GM18519 (cell line): ENCODE results near the gene S1PR3.

Experiments
- ATAC-seq: cut with Tn5 transposase; IDR thresholded peaks from one replicate; pipeline ENCODE4 v1.9.1; 2021; ENCODE audit warnings: mild to moderate bottlenecking, moderate library complexity; ENCODE audit not compliant: unreplicated experiment, low FRiP score

S1PR3 gene

DNA sequence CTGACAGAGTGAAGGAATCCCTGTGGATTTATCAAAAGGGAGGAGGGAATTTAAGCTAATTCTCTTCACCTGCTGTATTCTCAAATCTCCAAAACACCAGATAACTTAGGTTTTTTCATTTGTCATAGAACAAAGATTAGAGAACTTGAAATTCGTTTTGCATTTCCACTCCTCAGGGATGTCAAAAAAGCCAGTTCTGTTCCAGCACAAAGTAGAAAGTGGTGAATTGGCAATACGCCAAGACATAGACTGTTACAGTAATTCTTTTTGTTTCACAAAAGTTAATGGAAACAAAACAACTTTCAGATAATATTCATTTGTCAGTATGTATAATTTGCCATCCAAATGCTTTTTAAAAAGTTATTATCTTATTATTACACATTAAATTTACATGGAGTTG, 15.0 kb downstream of the S1PR3 start:
- no peak for ATAC-seq

GRCh38 chr9:89006996-89007967, 16.0 kb downstream of the S1PR3 start:
- ATAC-seq, result no peak

GRCh38 chr9:89008055-89008743, 16.9 kb downstream of the S1PR3 start:
- ATAC-seq, result no peak

- ATAC-seq, result no peak
Observed at GRCh38 chr9:89008744-89009545, 17.7 kb downstream of the S1PR3 start.

DNA sequence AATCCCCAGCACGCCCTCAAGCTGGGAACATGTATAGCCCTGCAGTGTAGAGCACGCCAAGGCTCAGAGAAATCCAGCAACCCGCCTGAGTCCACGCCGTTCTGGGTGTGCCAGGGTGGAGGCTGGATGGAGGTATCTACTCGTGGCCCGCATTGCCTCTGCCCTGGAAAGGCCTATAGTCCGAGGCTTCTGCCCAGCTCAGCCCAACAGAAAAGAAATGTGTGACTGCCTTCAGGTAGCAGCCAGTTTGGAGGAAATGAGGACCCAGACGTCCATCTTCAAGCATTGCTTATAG, 18.2 kb downstream of the S1PR3 start:
- no peak for ATAC-seq

- no peak for ATAC-seq
Observed at GRCh38 chr9:89010056-89010455, 18.8 kb downstream of the S1PR3 start.

- no peak for ATAC-seq
Observed at GRCh38 chr9:89010526-89011111, 19.4 kb downstream of the S1PR3 start.

DNA sequence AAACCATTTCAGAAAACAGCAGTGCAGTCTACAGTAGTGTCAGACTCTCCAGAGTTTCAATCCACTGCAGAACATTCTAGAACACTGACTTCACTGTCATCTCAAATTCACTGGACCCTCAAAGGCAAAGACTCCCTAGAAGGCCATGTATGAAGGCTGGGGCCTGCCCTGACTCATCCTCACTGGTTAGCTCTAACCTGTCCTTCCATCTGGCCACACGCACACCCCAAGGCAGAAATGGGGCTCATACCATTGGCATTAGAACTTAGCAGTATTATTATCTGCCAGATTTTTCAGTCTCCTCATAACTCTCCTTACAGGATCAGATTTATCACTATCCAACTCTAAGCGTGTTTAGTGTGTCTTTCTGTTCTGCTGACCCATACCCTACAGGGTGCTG, 20.4 kb downstream of the S1PR3 start:
- ATAC-seq, result no peak

- no peak for ATAC-seq
Observed at GRCh38 chr9:89012294-89013042, 21.2 kb downstream of the S1PR3 start.

- ATAC-seq, result no peak
Observed at GRCh38 chr9:89013660-89014059, 22.4 kb downstream of the S1PR3 start.

DNA sequence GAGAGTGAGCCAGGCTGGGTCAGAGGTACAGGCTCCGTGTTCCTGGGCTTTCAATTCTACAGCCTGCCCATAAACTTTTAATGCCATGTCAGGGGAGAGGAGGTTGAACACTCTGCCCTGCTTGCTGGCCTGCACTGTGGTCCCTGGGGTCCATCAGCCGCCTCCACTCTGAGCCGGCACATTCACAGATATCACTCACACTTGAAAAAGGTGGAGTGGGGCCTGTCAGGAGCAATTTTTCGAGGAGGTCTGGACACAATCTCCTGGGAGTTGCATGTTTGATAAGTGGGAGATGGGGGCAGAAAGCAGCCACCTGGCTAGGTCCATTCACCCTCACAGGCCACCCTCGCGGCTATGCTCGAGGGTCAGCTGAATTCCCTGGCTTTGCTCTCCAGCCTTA, 22.9 kb downstream of the S1PR3 start:
- no peak for ATAC-seq

DNA sequence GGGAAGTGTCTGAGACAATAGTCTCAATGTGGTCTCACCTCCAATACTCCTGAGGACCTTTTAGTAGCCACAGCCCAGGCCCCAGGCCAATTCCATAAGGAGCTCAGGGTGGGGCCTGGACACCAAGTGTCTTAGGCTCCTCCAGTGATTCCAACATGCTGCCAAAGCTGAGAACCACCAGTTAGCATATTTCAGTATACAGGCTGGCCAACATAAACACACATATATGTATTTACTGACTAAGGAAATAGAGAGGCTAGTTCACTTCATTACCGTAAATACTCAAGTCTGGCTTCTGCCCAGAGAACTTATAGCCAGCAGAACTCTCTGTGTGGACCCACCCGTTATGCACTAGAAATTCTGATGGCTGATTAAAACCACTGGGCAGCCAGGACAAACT, 24.1 kb downstream of the S1PR3 start:
- no peak for ATAC-seq

- ATAC-seq, result no peak
Observed at GRCh38 chr9:89020754-89021153, 29.5 kb downstream of the S1PR3 start.

- no peak for ATAC-seq
Observed at GRCh38 chr9:89021154-89021803, 30.0 kb downstream of the S1PR3 start.

DNA sequence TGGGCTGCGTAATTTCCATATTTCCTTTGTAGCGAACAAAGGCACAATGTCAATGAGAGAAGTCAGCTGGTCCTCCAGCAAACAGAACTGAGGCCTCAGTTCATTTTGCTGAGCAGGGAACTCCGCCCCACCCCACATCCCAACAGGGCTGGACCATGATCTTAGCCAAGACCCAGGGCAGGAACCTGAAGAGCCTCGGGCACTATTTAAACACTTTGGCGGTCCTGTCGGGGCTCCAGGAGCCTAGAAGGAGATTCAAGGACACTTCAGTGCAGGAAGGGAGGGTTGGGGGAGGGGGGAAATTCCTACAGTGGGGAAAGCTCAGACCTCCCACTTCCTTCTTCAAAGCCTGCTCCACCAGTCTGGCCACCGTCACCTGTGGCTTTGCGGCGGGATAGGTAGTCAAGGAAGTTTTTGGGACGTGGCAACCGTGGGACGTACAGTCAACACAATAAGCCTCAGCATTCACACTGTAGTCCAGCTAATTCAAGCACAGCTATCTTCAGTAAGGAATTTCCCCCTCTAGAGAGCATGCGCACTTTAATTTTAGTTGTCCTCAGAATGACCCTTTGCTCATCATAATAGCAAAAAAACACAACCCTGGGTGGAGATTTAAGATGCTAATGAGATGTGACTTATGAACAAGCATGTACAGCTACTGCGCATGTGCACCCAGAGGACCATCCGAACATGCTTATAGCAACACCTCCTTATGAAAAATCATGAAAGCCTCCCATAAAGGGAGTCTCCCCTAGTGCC, 30.9 kb downstream of the S1PR3 start:
- no peak for ATAC-seq

GRCh38 chr9:89022902-89023301, 31.6 kb downstream of the S1PR3 start:
- no peak for ATAC-seq

DNA sequence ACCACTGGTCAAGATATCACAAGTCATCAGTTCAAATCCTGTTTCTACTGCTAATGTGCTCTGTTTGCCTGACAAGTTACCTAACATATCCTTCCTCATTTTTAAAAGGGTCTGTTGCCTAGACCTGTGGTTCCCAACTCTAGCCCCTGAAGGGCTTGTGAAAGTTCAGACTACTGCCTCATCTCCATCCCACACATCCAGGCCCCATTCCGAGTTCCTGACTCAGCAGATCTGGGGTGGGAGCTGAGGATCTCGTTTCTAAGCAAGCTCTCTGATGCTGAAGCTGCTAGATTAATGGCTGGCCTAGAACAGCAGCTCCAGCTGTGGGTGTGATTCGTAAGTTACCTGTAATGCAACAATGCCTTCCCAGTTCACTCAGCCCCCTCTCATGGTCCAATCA, 32.5 kb downstream of the S1PR3 start:
- ATAC-seq, result no peak

- no peak for ATAC-seq
Observed at GRCh38 chr9:89024727-89025126, 33.5 kb downstream of the S1PR3 start.

DNA sequence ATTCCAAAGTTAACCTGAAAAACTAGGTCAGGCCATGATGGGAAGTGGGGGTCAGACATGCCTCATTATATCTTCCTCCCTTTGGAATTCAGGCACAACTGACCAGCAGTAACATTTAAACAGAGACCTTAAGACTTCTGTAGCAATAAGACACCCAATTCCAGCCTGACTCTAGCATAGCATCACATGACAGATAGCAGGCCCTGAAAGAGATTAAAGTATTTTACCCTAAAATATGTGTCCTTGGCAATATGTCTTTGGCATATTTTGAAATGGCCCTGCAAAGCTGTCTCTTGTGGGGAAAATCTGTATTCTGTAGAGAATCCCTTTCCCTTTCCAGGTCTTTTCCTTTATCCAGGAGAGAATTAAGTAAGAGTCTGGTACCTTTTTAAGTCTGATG, 34.3 kb downstream of the S1PR3 start:
- ATAC-seq, result no peak
